K562 (cell line): ENCODE data around the gene TMEM267. TPM values are rescaled to one million over a fixed set of nuclear protein-coding genes. Genes with fewer than 3 reads are reported as not detected.

ENCODE experiments used
- ATF4 ChIP-seq: fragments of 450-650 bp; formaldehyde crosslinking; IDR thresholded peaks from 2 replicates; pipeline ENCODE4 v1.4.0; 2022; ENCODE audit warnings: mild to moderate bottlenecking, moderate library complexity
- BRF2 ChIP-seq: IDR thresholded peaks from 3 replicates; pipeline ENCODE4 v1.6.1; 2011; ENCODE audit warnings: borderline replicate concordance, mild to moderate bottlenecking; ENCODE audit not compliant: insufficient read length, insufficient read depth
- CREB3L1 ChIP-seq: fragments of 450-650 bp; IDR thresholded peaks from 2 replicates; pipeline ENCODE4 v1.6.1; 2014; ENCODE audit warnings: low read depth, mild to moderate bottlenecking, moderate library complexity, borderline replicate concordance
- HIVEP1 ChIP-seq: fragments of 250-450 bp; sonication (Bioruptor Pico); IDR thresholded peaks from 2 replicates; pipeline ENCODE4 v1.4.0; 2020; ENCODE audit warnings: mild to moderate bottlenecking
- MEF2A ChIP-seq: IDR thresholded peaks from 2 replicates; pipeline ENCODE4 v1.6.1; 2011; ENCODE audit warnings: low read depth, mild to moderate bottlenecking, low read length, moderate library complexity; ENCODE audit not compliant: control insufficient read depth
- MXD1 ChIP-seq: fragments of 250-450 bp; sonication (Bioruptor Pico); IDR thresholded peaks from 2 replicates; pipeline ENCODE4 v1.8.0; 2021; ENCODE audit warnings: borderline replicate concordance, mild to moderate bottlenecking, moderate library complexity; ENCODE audit not compliant: poor library complexity, severe bottlenecking
- RBM22 ChIP-seq: fragments of 200-400 bp; formaldehyde crosslinking; IDR thresholded peaks from 2 replicates; pipeline ENCODE4 v1.6.1; 2018; ENCODE audit warnings: low read length, low read depth; ENCODE audit not compliant: poor library complexity, severe bottlenecking
- SOX6 ChIP-seq: fragments of 450-650 bp; IDR thresholded peaks from 2 replicates; pipeline ENCODE4 v1.6.1; 2014; ENCODE audit warnings: mild to moderate bottlenecking
- SRF ChIP-seq, 2 experiments: fragments of 250-450, 450-650 bp in 1 of 2; sonication (Bioruptor Pico) in 1 of 2; sonication (generic) in 1 of 2; formaldehyde crosslinking; IDR thresholded peaks; 2 replicates each; pipeline versions ENCODE4 v1.5.0 to v1.5.1; 2020 to 2022; ENCODE audit warnings: mild to moderate bottlenecking in 1 of 2, missing genetic modification reagents in 1 of 2
- TSHZ1 ChIP-seq: fragments of 250-450 bp; sonication (Bioruptor Pico); IDR thresholded peaks from 2 replicates; pipeline ENCODE4 v1.4.0; 2020; ENCODE audit warnings: mild to moderate bottlenecking, moderate library complexity
- U2AF2 ChIP-seq: fragments of 200-400 bp; formaldehyde crosslinking; optimal IDR thresholded peaks from 2 replicates; pipeline ENCODE3; 2017; ENCODE audit warnings: low read depth, mild to moderate bottlenecking, low read length
- ZBTB1 ChIP-seq: sonication (generic); formaldehyde crosslinking; IDR thresholded peaks from 2 replicates; pipeline ENCODE4 v1.8.1; 2023; ENCODE audit warnings: missing genetic modification reagents, low read depth, mild to moderate bottlenecking, borderline replicate concordance
- ZNF212 ChIP-seq: fragments of 450-650 bp; formaldehyde crosslinking; IDR thresholded peaks from 2 replicates; pipeline ENCODE4 v1.4.0; 2020; ENCODE audit warnings: mild to moderate bottlenecking
- ZNF232 ChIP-seq: sonication (generic); formaldehyde crosslinking; IDR thresholded peaks from 2 replicates; pipeline ENCODE4 v1.8.0; 2022; ENCODE audit warnings: mild to moderate bottlenecking, missing genetic modification reagents
- ZNF324 ChIP-seq: fragments of 250-450 bp; sonication (Bioruptor Pico); IDR thresholded peaks from 2 replicates; pipeline ENCODE4 v1.4.0; 2020; ENCODE audit warnings: mild to moderate bottlenecking
- ZNF512 ChIP-seq: IDR thresholded peaks from 2 replicates; pipeline ENCODE4 v1.6.1; 2016; ENCODE audit warnings: missing genetic modification characterization, missing compliant biosample characterization
- ZNF668 ChIP-seq: fragments of 250-450 bp; sonication (Bioruptor Pico); IDR thresholded peaks from 2 replicates; pipeline ENCODE4 v1.8.0; 2022; ENCODE audit warnings: mild to moderate bottlenecking, inconsistent platforms
- polyA plus RNA-seq, 8 experiments: library from polyadenylated mRNA; depleted of rRNA in 4 of 8; stranded (reverse) in 5 of 8; unstranded in 3 of 8; fragments of >200 nt; fragmentation: Nextera tagmentation in 2 of 8; fragmentation: Illumina TruSeq in 1 of 8; extraction: Ambion mirVana in 2 of 8; extraction: Trizol in 1 of 8; gene quantifications; 2 replicates each; pipeline versions ENCODE4 v1.2.1 to v1.2.3, GENCODE V29; 2011 to 2014; ENCODE audit warnings: inconsistent platforms in 1 of 8, missing spikeins in 1 of 8
- total RNA-seq, 7 experiments: library from RNA; depleted of rRNA in 6 of 7; stranded (reverse); fragments of >200 nt in 6 of 7; fragmentation: Illumina TruSeq in 2 of 7; extraction: Trizol in 2 of 7; gene quantifications; 2 replicates each; pipeline versions ENCODE4 v1.2.1 to v1.2.3, GENCODE V29; 2011 to 2021; ENCODE audit warnings: low replicate concordance in 1 of 7

Gene TMEM267
- total and polyA plus RNA-seq, 9 of the 15 experiments (the other 6 are each of a cell fraction or from before 2014, with no cell fraction given) = 8.1 to 61.1 (median 17.8) TPM

GRCh38 chr5:43514816-43515677 lies 31.4 kb upstream of the TMEM267 start, which contains the start of gene C5orf34 (continued):
- no peak for TF ChIP-seq BRF2
- TF ChIP-seq U2AF2 = no peak
- TF ChIP-seq SOX6 = peak; percentile 62; the same call in 1 of the 2 replicates
- no peak for TF ChIP-seq MXD1 (CRISPR knock-in tag)
- TF ChIP-seq ZNF324 (CRISPR knock-in tag) = no peak
- TF ChIP-seq MEF2A = no peak
- TF ChIP-seq ZNF212 = no peak
- peak; percentile 89; the same call in 1 of the 2 replicates for TF ChIP-seq ZBTB1 (CRISPR knock-in tag)
- TF ChIP-seq SRF (CRISPR knock-in tag; IDR thresholded peaks at IDR 0.05) = peak in 1 of 2 experiments; percentile 80; a peak in 2 of 4 replicates
- TF ChIP-seq ZNF512 (tag) = no peak
- no peak for TF ChIP-seq HIVEP1
- no peak for TF ChIP-seq RBM22
- TF ChIP-seq CREB3L1 = peak; percentile 85; the same call in 1 of the 2 replicates
- no peak for TF ChIP-seq ATF4 (CRISPR knock-in tag)
- TF ChIP-seq TSHZ1 = no peak
- TF ChIP-seq ZNF232 (CRISPR knock-in tag) = no peak
- TF ChIP-seq ZNF668 (CRISPR knock-in tag) = no peak
